Kidney (tissue), 14 donors: ENCODE data around the gene IRX4. TPM values are rescaled to one million over a fixed set of nuclear protein-coding genes. Genes with fewer than 3 reads are reported as not detected.

Experiments used
- DNase-seq, 5 donors: peaks; one replicate each; pipeline ENCODE4 v3.0.0-alpha.2; 2013 to 2020
- FAIRE-seq: peaks from 2 replicates; lab custom pipeline; 2012; peaks lifted over from hg19 to GRCh38; lab: Jason Lieb, UNC
- H3K27ac ChIP-seq, 2 donors: one replicate each; pipeline ENCODE4 v1.7.0; 2013; ENCODE audit warnings: low read depth in 2 of 2, low read length in 2 of 2, inconsistent platforms in 1 of 2
- H3K27me3 ChIP-seq: one replicate; pipeline ENCODE4 v1.7.1; 2013; ENCODE audit warnings: low read length, inconsistent platforms; ENCODE audit not compliant: control insufficient read depth, insufficient read depth
- H3K36me3 ChIP-seq, 3 donors: one replicate each; pipeline versions ENCODE4 v1.7.0 to v1.7.1; 2013; ENCODE audit warnings: low read length in 3 of 3, control low read depth in 1 of 3, inconsistent platforms in 1 of 3; ENCODE audit not compliant: insufficient read depth in 3 of 3, control insufficient read depth in 2 of 3
- H3K4me1 ChIP-seq, 3 donors: one replicate each; pipeline versions ENCODE4 v1.7.0 to v1.7.1; 2013; ENCODE audit warnings: low read length in 3 of 3, inconsistent platforms in 1 of 3, low read depth in 1 of 3; ENCODE audit not compliant: control insufficient read depth in 2 of 3, insufficient read depth in 2 of 3
- H3K4me3 ChIP-seq, 3 donors: one replicate each; pipeline versions ENCODE4 v1.7.0 to v1.8.1; 2013; ENCODE audit warnings: low read length in 3 of 3, control low read depth in 1 of 3, inconsistent platforms in 1 of 3
- H3K9ac ChIP-seq, 3 donors: one replicate each; pipeline versions ENCODE4 v1.7.0 to v1.7.1; 2013; ENCODE audit warnings: low read length in 3 of 3, control low read depth in 1 of 3, inconsistent platforms in 1 of 3
- H3K9me3 ChIP-seq, 3 donors: one replicate each; pipeline versions ENCODE4 v1.7.0 to v1.7.1; 2013; ENCODE audit warnings: low read length in 3 of 3, control low read depth in 1 of 3, inconsistent platforms in 1 of 3; ENCODE audit not compliant: control insufficient read depth in 2 of 3, insufficient read depth in 1 of 3
- intact Hi-C: fragments of 100-400 bp; cut with DNase I; formaldehyde crosslinking; loops from one replicate; pipeline ENCODE4 v1.11.1; 2022
- polyA plus RNA-seq: library from polyadenylated mRNA; stranded (reverse); fragments of 350-450 nt; fragmentation: Illumina TruSeq; extraction: RNeasy Lipid Tissue Mini Kit (QIAGEN cat#74804); gene quantifications from one replicate; pipeline ENCODE4 v1.2.3, GENCODE V29; 2014; ENCODE audit warnings: low read depth, low replicate concordance; ENCODE audit not compliant: insufficient read depth
- total RNA-seq: library from RNA; stranded (reverse); fragmentation: NEBNext Ultra II Directional; extraction: Animal tissue kit (Norgen Biotek cat#: 25700); gene quantifications from one replicate; pipeline ENCODE4 v1.2.1, GENCODE V29; 2021
- TF ChIP-seq, protein P1 (sequence below): IDR thresholded peaks from 3 replicates; pipeline ENCODE4 v1.5.1; 2012; ENCODE audit warnings: mild to moderate bottlenecking, moderate library complexity, borderline replicate concordance; ENCODE audit not compliant: insufficient read depth; ENCODE audit errors: extremely low read depth
- donor health status: control.
- donor health status: control.
- donor health status: control.
- donor health status: control.
- donor health status: control.
- donor health status: DM: yes; HTN: yes; CAD: no.
- donor health status: Normal renal cell carcinoma (clear cell type).

IRX4 gene
- total and polyA plus RNA-seq, 2 donors from 2014 or later: not detected

DNA sequence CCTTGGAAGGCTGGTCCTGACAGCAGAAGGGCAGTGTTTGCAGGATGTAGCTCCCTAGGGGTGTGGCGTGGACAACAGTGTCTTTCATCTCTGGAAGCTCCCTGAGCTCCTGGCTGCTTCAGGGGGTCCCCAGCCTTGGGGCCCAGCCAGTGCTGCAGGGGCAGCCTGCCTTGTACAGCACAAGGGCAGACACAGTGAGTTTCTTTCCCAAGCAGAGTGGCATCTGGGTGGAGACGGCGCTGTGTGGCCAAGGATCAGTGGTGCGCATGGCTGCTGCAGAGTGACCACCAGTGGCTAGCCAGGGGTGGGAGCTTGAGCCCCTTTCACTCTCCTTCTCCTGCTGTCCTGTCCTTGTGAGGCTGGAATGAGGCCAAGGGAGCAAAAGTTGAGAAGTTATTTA, 7.6 kb upstream of the IRX4 start:
- no peak overlapping the region for H3K27ac ChIP-seq
- TF ChIP-seq, protein P1, sequence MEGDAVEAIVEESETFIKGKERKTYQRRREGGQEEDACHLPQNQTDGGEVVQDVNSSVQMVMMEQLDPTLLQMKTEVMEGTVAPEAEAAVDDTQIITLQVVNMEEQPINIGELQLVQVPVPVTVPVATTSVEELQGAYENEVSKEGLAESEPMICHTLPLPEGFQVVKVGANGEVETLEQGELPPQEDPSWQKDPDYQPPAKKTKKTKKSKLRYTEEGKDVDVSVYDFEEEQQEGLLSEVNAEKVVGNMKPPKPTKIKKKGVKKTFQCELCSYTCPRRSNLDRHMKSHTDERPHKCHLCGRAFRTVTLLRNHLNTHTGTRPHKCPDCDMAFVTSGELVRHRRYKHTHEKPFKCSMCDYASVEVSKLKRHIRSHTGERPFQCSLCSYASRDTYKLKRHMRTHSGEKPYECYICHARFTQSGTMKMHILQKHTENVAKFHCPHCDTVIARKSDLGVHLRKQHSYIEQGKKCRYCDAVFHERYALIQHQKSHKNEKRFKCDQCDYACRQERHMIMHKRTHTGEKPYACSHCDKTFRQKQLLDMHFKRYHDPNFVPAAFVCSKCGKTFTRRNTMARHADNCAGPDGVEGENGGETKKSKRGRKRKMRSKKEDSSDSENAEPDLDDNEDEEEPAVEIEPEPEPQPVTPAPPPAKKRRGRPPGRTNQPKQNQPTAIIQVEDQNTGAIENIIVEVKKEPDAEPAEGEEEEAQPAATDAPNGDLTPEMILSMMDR: no peak
- H3K4me3 ChIP-seq: no peak overlapping the region
- DNase-seq (no peak), FAIRE-seq (no peak)
- no peak overlapping the region for H3K9ac ChIP-seq
- intact Hi-C loops: no loop called here
- no peaks in the 10 kb centered on the region for H3K36me3 ChIP-seq
- no peaks in the 10 kb centered on the region for H3K9me3 ChIP-seq
- H3K4me1 ChIP-seq: no peaks in the 10 kb centered on the region
- H3K27me3 ChIP-seq: peaks cover 14% of the 10 kb centered on the region

DNA sequence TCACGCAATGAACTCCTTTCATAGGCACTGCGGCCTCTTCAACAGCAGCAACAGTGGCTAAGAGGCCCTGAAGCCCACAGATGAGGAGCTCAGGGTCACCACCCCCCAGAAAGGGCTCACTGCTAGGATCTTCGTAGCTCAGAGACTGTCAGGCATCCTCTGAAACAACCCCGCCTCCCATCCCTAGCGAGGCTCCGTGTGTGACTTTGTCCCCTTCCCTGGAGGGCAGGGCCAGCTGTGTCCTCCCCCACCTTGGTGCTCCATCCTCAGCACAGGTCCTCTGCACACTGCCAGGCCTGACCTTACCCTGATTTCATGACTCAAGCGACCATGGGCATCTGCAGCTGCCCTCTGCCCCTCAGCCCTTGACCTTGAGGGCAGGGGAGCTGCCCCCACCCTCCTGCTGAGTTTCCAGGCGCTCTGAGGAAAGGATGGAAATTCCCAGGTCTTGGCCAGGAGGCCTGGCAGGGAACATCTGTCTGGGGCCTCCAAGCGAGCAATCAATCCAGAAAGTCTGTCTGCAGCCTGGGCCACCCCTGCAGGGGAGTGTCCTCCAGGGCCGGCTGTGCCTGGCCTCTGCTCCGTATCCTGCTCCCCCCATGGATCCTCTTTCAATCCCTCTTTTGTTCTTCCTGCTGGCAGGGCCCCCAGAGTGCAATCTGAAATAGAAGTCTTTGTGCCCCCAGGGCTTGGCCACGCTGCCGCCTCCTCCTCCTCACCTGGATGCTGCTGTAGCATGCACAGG, 6.8 kb upstream of the IRX4 start:
- Histone ChIP-seq H3K9ac (no peak overlapping the region), H3K4me3 (no peak overlapping the region), H3K27me3 (peaks cover 14% of the 10 kb centered on the region), H3K4me1 (no peaks in the 10 kb centered on the region), H3K27ac (no peak overlapping the region), H3K36me3 (no peaks in the 10 kb centered on the region), H3K9me3 (no peaks in the 10 kb centered on the region)
- DNase-seq: no peak
- FAIRE-seq: no peak
- intact Hi-C loops: no loop called here
- TF ChIP-seq, protein P1: no peak

DNA sequence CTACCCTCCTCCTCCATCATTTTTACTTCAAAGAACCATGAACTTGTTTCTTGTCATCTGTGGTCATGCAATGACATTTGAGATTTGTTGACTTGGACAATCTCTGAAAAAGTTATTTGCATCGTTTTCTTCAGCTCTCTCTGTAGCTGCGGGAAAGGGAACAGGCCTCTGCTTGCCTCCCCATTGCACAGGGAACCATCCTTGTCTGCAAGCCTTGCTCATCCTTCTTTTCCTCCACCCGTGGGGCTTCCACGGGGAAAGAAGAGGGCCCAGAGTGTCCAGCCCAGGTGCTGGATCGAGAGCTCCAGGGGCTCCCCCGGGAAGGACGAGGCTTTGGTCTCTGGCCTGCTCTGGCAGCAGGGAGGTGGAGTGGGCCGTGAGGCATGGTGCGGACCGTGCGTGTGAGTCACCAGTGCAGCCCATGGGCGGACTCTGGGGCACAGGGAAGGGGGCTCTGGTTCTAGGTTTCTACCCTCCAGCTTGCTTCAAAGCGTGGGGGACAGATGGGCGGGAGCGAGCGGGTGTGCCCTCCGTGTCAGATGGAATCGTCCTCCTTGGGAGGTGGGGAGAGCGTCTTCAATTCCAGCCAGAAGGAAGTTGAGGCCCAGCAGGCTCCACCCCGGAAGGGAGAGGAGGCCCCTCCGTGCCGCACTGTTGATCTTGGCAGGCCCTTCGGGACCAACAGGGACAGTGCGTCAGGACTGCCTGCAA, 6.0 kb upstream of the IRX4 start:
- Histone ChIP-seq H3K4me3 (no peak overlapping the region), H3K27me3 (peaks cover 20% of the 10 kb centered on the region), H3K9ac (no peak overlapping the region), H3K36me3 (no peaks in the 10 kb centered on the region), H3K27ac (no peak overlapping the region), H3K9me3 (no peaks in the 10 kb centered on the region), H3K4me1 (no peaks in the 10 kb centered on the region)
- intact Hi-C loops: no loop called here
- FAIRE-seq (no peak), DNase-seq (peak in 1 of 5 donors; percentile 66)
- TF ChIP-seq, protein P1: no peak
